ENCODE measurements around the gene DLG5.
A peak's percentile ranks its signal among the peaks of the same experiment; 100 is the strongest.

DLG5 gene

GRCh38 chr10:77943121-77943901, 16.8 kb upstream of the DLG5 start:
- DNase-seq, result no peak

GRCh38 chr10:77941790-77942189, 15.2 kb upstream of the DLG5 start:
- DNase-seq, result no peak

- DNase-seq, result no peak
Measured at GRCh38 chr10:77940627-77941026, 14.1 kb upstream of the DLG5 start.

GRCh38 chr10:77940225-77940624, 13.7 kb upstream of the DLG5 start:
- no peak for DNase-seq

GRCh38 chr10:77939561-77940001, 13.0 kb upstream of the DLG5 start:
- no peak for DNase-seq

- DNase-seq, result no peak
Measured at GRCh38 chr10:77936697-77937567, 10.4 kb upstream of the DLG5 start.

GRCh38 chr10:77932016-77932715, 5.6 kb upstream of the DLG5 start:
- DNase-seq, result no peak

- DNase-seq, result no peak
Measured at GRCh38 chr10:77927402-77928246, 1.1 kb upstream of the DLG5 start.

- DNase-seq, result peak; percentile 12
Measured at GRCh38 chr10:77925795-77926565, 575 bp downstream of the DLG5 start.

- no peak for DNase-seq
Measured at GRCh38 chr10:77925410-77925794, 1.2 kb downstream of the DLG5 start.

- DNase-seq, result no peak
Measured at GRCh38 chr10:77922566-77923179, 3.9 kb downstream of the DLG5 start.

- no peak for DNase-seq
Measured at GRCh38 chr10:77922055-77922454, 4.5 kb downstream of the DLG5 start.

GRCh38 chr10:77921395-77921794, 5.2 kb downstream of the DLG5 start:
- DNase-seq, result no peak

- no peak for DNase-seq
Measured at GRCh38 chr10:77920495-77920894, 6.1 kb downstream of the DLG5 start.

- DNase-seq, result no peak
Measured at GRCh38 chr10:77919713-77920108, 6.8 kb downstream of the DLG5 start.

- no peak for DNase-seq
Measured at GRCh38 chr10:77915319-77916105, 11.0 kb downstream of the DLG5 start.

GRCh38 chr10:77913090-77913489, 13.5 kb downstream of the DLG5 start:
- DNase-seq, result no peak

GRCh38 chr10:77912576-77912975, 14.0 kb downstream of the DLG5 start:
- DNase-seq, result no peak

GRCh38 chr10:77911535-77912123, 14.9 kb downstream of the DLG5 start:
- DNase-seq, result no peak
